GM10266 (cell line): Measurements from ENCODE around the gene CC2D2B.
A peak's percentile ranks its signal among the peaks of the same experiment; 100 is the strongest.
"Not testable (repeated sequence)": the region's sequence is repeated elsewhere in the genome, so short reads cannot be mapped to it uniquely, and the experiment has no call there.

Source experiments
- DNase-seq: peaks from one replicate; pipeline ENCODE4 v3.0.0; 2012; ENCODE audit errors: extremely low spot score
- CTCF ChIP-seq: IDR thresholded peaks from 2 replicates; pipeline ENCODE4 v1.5.1; 2012; ENCODE audit warnings: mild to moderate bottlenecking, low read depth; ENCODE audit not compliant: control insufficient read depth, insufficient read depth; ENCODE audit errors: missing control alignments

Gene CC2D2B

GRCh38 chr10:96043033-96043892, 135.5 kb downstream of the CC2D2B start, which contains the start of gene CCNJ:
CCNJ (plus strand) TSS chr10:96043583; CDS start chr10:96044394, 811 bp downstream.
- peak; percentile 98 for DNase-seq
- TF ChIP-seq CTCF, result no peak

GRCh38 chr10:96043893-96044715, 136.3 kb downstream of the CC2D2B start:
- DNase-seq, result peak; percentile 73
- TF ChIP-seq CTCF, result no peak

- no peak for TF ChIP-seq CTCF
- no peak for DNase-seq
These were observed 137.0 kb downstream of the CC2D2B start for GRCh38 chr10:96044736-96045135.

- no peak for TF ChIP-seq CTCF
- DNase-seq, result no peak
These were observed 138.8 kb downstream of the CC2D2B start for GRCh38 chr10:96046546-96046945.

DNA sequence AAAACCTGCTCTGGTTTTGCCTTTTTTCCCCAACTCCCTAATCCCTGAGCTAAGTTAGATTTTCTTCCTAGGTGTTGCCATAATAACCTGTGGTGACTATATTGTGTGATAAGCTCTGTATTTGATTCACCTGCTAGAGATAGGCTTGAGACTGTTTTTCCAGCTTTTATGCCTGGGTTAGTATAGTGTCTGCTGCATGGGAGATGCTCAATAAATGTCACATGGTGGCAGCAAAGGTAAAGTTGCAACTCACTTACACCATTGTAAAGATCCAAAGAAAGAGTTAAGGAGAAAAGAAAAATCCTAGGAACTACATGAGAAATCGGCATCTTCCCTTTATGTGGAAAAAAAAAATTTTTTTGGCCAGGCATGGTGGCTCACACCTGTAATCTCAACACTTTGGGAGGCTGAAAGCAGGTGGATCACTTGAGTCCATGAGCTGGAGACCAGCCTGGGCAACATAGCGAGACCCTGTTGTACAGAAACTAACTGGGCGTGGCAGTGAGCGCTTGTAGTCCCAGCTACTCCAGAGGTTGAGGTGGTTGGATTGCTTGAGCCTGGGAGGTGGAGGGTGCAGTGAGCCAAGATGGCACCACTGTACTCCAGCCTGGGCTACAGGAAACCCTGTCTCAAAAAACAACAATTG, 139.4 kb downstream of the CC2D2B start:
- TF ChIP-seq CTCF, result peak; percentile 17
- DNase-seq, result no peak

DNA sequence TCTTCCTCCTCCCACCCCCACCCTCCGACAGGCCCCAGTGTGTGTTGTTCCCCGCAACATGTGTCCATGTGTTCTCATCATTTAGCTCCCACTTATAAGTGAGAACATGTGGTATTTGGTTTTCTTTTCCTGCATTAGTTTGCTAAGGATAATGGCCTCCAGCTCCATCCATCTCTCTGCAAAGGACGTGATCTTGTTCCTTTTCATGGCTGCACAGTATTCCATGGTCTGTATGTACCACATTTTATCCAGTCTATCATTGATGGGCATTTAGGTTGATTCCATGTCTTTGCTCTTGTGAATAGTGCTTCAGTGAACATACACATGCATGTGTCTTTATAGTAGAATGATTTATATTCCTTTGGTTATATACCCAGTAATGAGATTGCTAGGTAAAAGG, 140.2 kb downstream of the CC2D2B start:
- DNase-seq, result not testable (repeated sequence)

- no peak for TF ChIP-seq CTCF
These were observed 141.6 kb downstream of the CC2D2B start for GRCh38 chr10:96049340-96049739.

More at GRCh38 chr10:96049340-96049739, 141.6 kb downstream of the CC2D2B start:
- DNase-seq, result no peak
